Lower leg skin (tissue), 4 donors: ENCODE data around the gene APCDD1L. TPM values are rescaled to one million over a fixed set of nuclear protein-coding genes. Genes with fewer than 3 reads are reported as not detected.

Experiments used
- DNase-seq, 2 donors: peaks; one replicate each; pipeline ENCODE4 v3.0.0-alpha.2; 2019; ENCODE audit warnings: low spot score in 2 of 2
- H3K4me3 ChIP-seq: fragments of 200-600 bp; sonication (generic); 2 replicates; pipeline ENCODE4 v1.5.1; 2017; ENCODE audit warnings: mild to moderate bottlenecking, low read depth; ENCODE audit not compliant: poor library complexity, severe bottlenecking
- CTCF ChIP-seq, 3 donors: fragments of 450-650 bp; IDR thresholded peaks; one replicate each; pipeline ENCODE4 v1.5.1; 2016; ENCODE audit warnings: antibody characterized with exemption in 3 of 3, mild to moderate bottlenecking in 3 of 3, moderate library complexity in 2 of 3
- POLR2A ChIP-seq, 2 donors: fragments of 450-650 bp; IDR thresholded peaks; one replicate each; pipeline ENCODE4 v1.6.1; 2016 to 2017; ENCODE audit warnings: antibody characterized with exemption in 2 of 2, mild to moderate bottlenecking in 1 of 2, moderate library complexity in 1 of 2
- WGBS, 2 donors: methylation state at CpG; one replicate each; pipeline ENCODE4 v1.1.5; 2018; 5-methylcytosine and 5-hydroxymethylcytosine counted together
- intact Hi-C: fragments of 100-400 bp; cut with DNase I; formaldehyde crosslinking; loops from one replicate; pipeline ENCODE4 v1.15.0; 2023; ENCODE audit warnings: low total_unique reads
- total RNA-seq, 4 donors: library from RNA; depleted of rRNA; stranded (reverse); fragments of >200 nt; gene quantifications; one replicate each; pipeline ENCODE4 v1.1.0, GENCODE V29; 2016

Gene APCDD1L
- total RNA-seq, 4 donors from 2014 or later, result 0.49 to 2.4 (median 1.4) TPM

GRCh38 chr20:58551631-58552030 is 36.4 kb upstream of the APCDD1L start:
- TF ChIP-seq POLR2A (IDR thresholded peaks at IDR 0.05) (no peak), CTCF (IDR thresholded peaks at IDR 0.05) (no peak)

GRCh38 chr20:58550275-58551059 is 35.3 kb upstream of the APCDD1L start:
- intact Hi-C loops, result no loop called here
- WGBS, 2 donors, result 70 to 72% methylated on average over 17 of the region's 17 CpGs
- peak in 1 of 2 donors; percentile 26 for DNase-seq
- no peak overlapping the region for H3K4me3 ChIP-seq
- no peak for TF ChIP-seq POLR2A (IDR thresholded peaks at IDR 0.05)
- TF ChIP-seq CTCF (IDR thresholded peaks at IDR 0.05), result no peak

More at GRCh38 chr20:58551631-58552030, 36.4 kb upstream of the APCDD1L start:
- peak in 1 of 2 donors; percentile 50 for DNase-seq
- WGBS, 2 donors, result 94 to 97% methylated on average over 8 of the region's 8 CpGs
- no peak overlapping the region for H3K4me3 ChIP-seq
- intact Hi-C loops, result no loop called here

GRCh38 chr20:58549231-58550209 is 34.3 kb upstream of the APCDD1L start:
- DNase-seq, result peak in 1 of 2 donors; percentile 29
- no peak overlapping the region for H3K4me3 ChIP-seq
- intact Hi-C loops, result no loop called here
- TF ChIP-seq POLR2A (IDR thresholded peaks at IDR 0.05) (no peak), CTCF (IDR thresholded peaks at IDR 0.05) (no peak)
- WGBS, 2 donors, result 91 to 95% methylated on average over 13 of the region's 13 CpGs

GRCh38 chr20:58547623-58548475 is 32.6 kb upstream of the APCDD1L start:
- DNase-seq, result peak in 1 of 2 donors; percentile 32
- WGBS, 2 donors, result 78 to 80% methylated on average over 11 of the region's 11 CpGs
- intact Hi-C loops, result no loop called here
- H3K4me3 ChIP-seq, result no peak overlapping the region
- TF ChIP-seq POLR2A (IDR thresholded peaks at IDR 0.05) (no peak), CTCF (IDR thresholded peaks at IDR 0.05) (no peak)
